Measurements from ENCODE around the gene TMEM248. TPM values are rescaled to one million over a fixed set of nuclear protein-coding genes. Genes with fewer than 3 reads are reported as not detected.

TMEM248 gene
- total and polyA plus RNA-seq, 2 of the 13 experiments (the other 11 are each of a cell fraction or from before 2014, with no cell fraction given) = 54.3 to 109 TPM

GRCh38 chr7:66920256-66920655, 769 bp upstream of the TMEM248 start:
- H3K36me3 ChIP-seq (replicated peaks in 1 of 2; ENCODE audit: control insufficient read depth in 1 of 2, insufficient read depth in 2 of 2, low read length in 2 of 2) = no peaks in the 10 kb centered on the region; a peak in 1 of 5 replicates
- in situ Hi-C loops (cut with HindIII; ENCODE audit: extremely low pct_ligation_motif_present, low pct_unique_long_range_greater_than_20kb) (no loop called here), intact Hi-C loops (cut with micrococcal nuclease; ENCODE audit: unreplicated experiment) (no loop called here)
- H3K27me3 ChIP-seq (ENCODE audit: control insufficient read depth in 1 of 2, insufficient read depth in 2 of 2, low read length in 2 of 2) = no peaks in the 10 kb centered on the region; a peak in 1 of 5 replicates
- H3K4me1 ChIP-seq (ENCODE audit: insufficient read depth, low read length) = peaks cover 40% of the 10 kb centered on the region
- no TSS peak for BruUV-seq (replicated peaks)
- peak overlapping the region; percentile 76 for H3K4me2 ChIP-seq (ENCODE audit: low read depth, low read length)
- H3K4me3 ChIP-seq (replicated peaks in 1 of 3; ENCODE audit: insufficient read depth in 1 of 3, low read depth in 2 of 3, low read length in 3 of 3) = peak overlapping the region; percentile 74 to 98 (median 88); a peak in 5 of 6 replicates
- peak overlapping the region; percentile 98; the same call in 1 of the 2 replicates for H3K9ac ChIP-seq (ENCODE audit: insufficient read depth, low read depth, low read length)
- ChIA-PET CTCF (ENCODE audit: low intra/inter-chr PET ratio, low total read pairs) (no interaction called here), POLR2A (interaction anchor here (0.7 to 1.5 kb wide), 7 partner anchors 10 to 76 kb away, joined by 3 to 10 read pairs (median 3); partner anchors contain the start of genes SBDS and TYW1)
- FAIRE-seq (no peak), DNase-seq (ENCODE audit: low spot score) (no peak), ATAC-seq (no peak)
- H3K9me3 ChIP-seq (ENCODE audit: low read length) = no peaks in the 10 kb centered on the region
- 66% methylated on average over 3 of the region's 3 CpGs for WGBS (ENCODE audit: low lambda C conversion rate)
- H3K79me2 ChIP-seq (ENCODE audit: insufficient read depth, low read length) = peaks cover 34% of the 10 kb centered on the region
- H4K20me1 ChIP-seq (ENCODE audit: insufficient read depth, low read length) = no peaks in the 10 kb centered on the region
- H2AFZ ChIP-seq (ENCODE audit: low read length) = no peak overlapping the region
- TF ChIP-seq, protein P1, sequence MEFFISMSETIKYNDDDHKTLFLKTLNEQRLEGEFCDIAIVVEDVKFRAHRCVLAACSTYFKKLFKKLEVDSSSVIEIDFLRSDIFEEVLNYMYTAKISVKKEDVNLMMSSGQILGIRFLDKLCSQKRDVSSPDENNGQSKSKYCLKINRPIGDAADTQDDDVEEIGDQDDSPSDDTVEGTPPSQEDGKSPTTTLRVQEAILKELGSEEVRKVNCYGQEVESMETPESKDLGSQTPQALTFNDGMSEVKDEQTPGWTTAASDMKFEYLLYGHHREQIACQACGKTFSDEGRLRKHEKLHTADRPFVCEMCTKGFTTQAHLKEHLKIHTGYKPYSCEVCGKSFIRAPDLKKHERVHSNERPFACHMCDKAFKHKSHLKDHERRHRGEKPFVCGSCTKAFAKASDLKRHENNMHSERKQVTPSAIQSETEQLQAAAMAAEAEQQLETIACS (CRISPR knock-in tag; IDR thresholded peaks at IDR 0.05) = no peak
- TF ChIP-seq, protein P2, sequence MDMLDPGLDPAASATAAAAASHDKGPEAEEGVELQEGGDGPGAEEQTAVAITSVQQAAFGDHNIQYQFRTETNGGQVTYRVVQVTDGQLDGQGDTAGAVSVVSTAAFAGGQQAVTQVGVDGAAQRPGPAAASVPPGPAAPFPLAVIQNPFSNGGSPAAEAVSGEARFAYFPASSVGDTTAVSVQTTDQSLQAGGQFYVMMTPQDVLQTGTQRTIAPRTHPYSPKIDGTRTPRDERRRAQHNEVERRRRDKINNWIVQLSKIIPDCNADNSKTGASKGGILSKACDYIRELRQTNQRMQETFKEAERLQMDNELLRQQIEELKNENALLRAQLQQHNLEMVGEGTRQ (IDR thresholded peaks at IDR 0.05; ENCODE audit: low read depth, low read length) = no peak
- TF ChIP-seq, protein P2 (CRISPR knock-in tag; IDR thresholded peaks at IDR 0.05; ENCODE audit: borderline replicate concordance) = no peak
- TF ChIP-seq ZNF652 (CRISPR knock-in tag; IDR thresholded peaks at IDR 0.05; ENCODE audit: borderline replicate concordance, low read depth) (no peak), ISL2 (CRISPR knock-in tag; IDR thresholded peaks at IDR 0.05) (no peak), KLF12 (CRISPR knock-in tag; IDR thresholded peaks at IDR 0.05; ENCODE audit: borderline replicate concordance) (no peak), NKX3-1 (CRISPR knock-in tag; IDR thresholded peaks at IDR 0.05) (no peak), ZNF607 (CRISPR knock-in tag; IDR thresholded peaks at IDR 0.05; ENCODE audit: borderline replicate concordance) (no peak), RNF219 (CRISPR knock-in tag; IDR thresholded peaks at IDR 0.05) (no peak), MED8 (CRISPR knock-in tag; IDR thresholded peaks at IDR 0.05; ENCODE audit: insufficient replicate concordance) (no peak)
- TF ChIP-seq, protein P3, sequence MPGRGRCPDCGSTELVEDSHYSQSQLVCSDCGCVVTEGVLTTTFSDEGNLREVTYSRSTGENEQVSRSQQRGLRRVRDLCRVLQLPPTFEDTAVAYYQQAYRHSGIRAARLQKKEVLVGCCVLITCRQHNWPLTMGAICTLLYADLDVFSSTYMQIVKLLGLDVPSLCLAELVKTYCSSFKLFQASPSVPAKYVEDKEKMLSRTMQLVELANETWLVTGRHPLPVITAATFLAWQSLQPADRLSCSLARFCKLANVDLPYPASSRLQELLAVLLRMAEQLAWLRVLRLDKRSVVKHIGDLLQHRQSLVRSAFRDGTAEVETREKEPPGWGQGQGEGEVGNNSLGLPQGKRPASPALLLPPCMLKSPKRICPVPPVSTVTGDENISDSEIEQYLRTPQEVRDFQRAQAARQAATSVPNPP (CRISPR knock-in tag; IDR thresholded peaks at IDR 0.05) = no peak
- peak overlapping the region; percentile 52 for H3K27ac ChIP-seq (ENCODE audit: extremely low read length, insufficient read depth, low read length)
